COLO829 (cell line): Measurements from ENCODE around the gene COX20.

Experiments used
- DNase-seq: peaks from one replicate; pipeline ENCODE4 v3.0.0; 2012; ENCODE audit warnings: low spot score

COX20 gene

DNA sequence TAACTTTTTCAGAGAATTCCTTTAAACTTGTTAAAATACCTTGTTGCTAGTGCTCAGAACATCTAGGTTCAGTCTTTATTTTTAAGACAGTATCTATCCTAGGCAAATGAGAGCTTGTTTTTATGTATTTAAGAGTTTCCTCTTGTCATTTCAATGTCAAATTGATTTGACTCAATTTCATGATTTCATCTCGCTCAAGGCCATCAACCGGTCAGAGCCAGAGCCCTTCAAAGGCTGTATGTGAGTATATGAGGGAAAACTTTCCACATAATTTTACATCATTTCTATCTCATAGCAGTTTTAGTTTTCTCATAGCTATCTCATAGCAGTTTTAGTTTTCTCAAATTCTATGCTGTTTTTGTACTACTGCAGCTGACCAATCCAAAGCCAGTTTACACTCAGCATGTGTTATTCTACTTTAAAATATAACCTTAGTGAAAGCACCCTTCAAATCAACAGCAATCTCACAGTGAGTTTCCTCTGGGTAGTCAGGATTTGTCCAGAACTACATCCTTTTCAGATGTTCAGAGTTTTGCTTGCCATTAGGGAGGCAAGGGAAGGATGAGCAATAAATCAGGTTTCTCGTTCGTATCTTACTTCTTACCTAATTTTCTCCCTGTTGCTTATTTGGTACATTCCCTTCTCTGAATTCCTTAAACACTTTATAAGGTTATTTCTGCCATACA lies 16.2 kb downstream of the COX20 start:
- no peak for DNase-seq

DNA sequence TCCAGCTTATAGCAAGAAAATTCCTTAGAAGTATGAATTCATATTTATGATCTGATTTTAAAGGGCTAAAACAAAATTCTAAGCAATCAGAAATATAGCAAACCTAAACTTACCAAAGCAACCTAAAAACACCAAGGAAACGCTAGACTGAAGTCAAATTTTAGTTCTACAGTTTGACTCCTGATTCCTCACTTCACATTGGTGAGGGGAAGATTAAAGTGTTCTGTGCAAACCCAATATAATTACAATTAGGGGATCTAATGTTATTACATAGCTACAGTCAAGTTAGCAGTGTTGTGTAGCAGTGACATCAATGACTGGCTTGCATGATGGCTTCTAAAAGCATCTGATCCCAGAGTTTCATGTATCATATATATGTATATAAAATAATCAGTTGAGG lies 17.2 kb downstream of the COX20 start:
- DNase-seq, result no peak

DNA sequence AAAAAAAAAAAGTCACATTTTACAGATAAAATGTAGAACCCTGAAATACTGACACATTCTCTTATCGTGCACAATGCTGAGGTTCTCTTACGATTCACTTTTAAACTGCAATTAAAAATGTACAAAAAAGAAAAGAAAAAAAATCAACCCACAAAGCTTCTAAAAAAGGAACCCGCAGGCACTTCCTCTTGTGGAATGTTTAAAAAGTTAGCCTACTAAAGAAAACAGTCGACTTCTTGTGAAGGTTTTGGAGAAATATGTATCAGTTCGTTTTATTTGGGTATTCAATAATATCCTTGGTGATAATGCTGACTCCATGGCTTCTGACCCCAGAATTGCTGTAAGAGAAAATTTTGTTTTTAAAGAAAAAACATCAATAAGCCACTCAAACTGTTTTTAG lies 18.7 kb downstream of the COX20 start:
- no peak for DNase-seq

DNA sequence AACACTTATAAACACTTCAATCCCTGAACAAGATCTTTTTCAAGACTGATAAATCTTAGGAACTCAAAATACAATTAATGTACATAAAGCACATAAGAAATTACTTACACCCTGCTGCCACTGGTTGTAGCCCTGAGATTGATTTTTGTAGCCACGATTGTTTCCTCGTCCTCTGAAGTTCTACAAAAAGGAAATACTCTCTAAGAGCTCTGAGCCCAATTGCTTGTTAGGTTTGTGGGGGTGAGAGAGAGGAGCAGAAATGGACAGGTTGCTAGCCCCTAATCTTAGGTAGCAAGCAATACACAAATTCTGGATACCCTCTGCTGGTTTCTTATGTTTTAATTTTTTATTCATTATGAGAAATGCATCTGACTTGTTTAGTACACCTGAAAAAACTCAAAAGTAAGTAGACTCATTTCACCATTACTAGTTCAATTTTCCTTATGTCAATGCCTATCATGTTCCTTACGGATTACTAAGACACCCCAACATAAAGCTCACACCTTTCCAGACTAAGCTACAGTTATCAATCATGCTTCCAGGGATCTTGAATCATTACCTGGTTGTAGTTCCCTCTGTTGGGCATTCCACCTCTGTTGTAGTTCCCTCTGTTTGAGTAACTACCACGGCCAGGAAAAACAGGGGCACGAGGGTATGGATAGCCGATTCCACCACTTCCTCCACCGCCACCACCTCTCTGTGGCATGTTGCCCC lies 19.6 kb downstream of the COX20 start:
- DNase-seq, result no peak

DNA sequence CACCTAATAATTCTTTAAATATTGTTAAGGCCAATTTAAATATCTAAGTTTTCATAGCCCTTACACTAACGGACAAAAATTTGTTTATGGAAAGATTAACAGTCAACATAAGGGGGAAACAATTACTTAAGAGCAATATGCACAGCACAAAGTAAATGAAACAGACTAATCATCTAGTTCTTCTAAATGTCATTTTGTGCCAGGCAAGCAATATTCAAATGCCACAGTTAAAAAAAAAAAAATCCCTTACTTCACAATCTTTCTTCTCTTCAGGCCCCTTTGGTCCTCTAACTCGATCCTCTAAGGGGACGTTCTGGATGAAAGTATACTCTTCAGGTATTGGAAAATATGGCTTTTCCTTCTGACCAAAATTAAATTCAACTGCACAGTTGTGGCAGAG lies 22.3 kb downstream of the COX20 start:
- no peak for DNase-seq

DNA sequence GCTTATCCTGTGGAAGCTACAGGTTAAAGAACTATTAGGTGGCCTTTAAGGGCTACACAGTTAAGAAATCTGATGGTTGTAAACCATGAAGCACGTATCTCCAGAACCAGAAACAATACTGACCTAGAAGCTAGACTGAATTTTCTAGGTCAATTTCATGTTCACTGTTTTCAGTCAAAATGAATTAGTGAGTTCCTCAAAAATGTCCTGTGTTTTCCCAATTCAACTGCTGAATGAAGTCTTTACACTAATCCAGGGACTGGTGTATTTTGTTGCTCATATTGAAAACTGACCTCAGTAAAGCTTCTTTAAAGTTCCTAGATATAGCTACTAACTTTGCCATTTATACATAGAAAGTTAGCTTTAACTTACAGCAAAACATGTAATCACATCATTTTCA lies 22.9 kb downstream of the COX20 start:
- DNase-seq, result no peak

DNA sequence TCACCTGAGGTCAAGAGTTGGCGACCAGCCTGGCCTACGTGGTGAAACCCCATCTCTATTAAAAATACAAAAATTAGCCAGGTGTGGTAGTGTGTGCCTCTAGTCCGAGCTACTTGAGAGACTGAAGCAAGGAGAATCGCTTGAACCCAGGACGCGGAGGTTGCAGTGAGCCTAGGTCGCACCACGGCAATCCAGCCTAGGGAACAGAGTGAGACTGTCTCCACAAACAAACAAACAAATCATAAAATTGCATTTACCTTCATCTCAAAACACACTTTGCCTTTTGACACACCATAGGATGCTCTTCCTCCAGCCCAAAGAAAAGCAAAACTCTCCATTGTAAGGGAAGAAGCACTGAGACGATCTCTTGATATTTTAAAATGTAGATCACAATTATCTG lies 24.6 kb downstream of the COX20 start:
- no peak for DNase-seq

DNA sequence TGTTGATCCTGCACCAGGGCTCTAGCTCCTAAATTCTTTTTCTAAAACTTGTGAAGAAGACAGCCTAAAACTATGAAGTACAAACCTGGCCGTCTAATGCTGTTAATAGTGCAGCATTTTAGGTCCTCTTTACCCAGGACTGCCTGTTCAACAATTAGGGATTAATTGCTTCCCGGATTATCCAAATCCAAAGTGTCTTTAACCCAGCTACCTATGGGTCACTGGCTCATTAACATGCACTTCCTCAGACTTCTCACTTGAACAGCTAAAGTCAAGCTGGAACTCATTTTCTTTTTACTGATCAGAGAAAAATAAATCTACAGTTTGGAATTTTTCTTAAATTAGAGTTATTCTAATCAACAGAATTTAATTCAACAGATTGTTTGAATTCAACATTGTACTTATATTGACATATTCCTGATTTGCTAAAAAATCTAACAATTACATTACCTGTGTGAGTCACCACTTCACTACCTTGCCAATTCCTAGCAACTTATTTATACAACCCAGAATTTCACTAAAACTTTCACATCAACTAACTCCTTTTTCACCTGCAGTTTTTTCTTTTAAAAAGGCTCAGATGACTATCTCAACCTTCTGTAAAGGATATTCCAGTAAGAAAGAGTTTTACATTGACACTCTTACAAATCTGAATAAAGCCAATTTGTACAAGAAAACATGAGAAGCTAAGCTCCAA lies 25.6 kb downstream of the COX20 start:
- DNase-seq, result no peak

DNA sequence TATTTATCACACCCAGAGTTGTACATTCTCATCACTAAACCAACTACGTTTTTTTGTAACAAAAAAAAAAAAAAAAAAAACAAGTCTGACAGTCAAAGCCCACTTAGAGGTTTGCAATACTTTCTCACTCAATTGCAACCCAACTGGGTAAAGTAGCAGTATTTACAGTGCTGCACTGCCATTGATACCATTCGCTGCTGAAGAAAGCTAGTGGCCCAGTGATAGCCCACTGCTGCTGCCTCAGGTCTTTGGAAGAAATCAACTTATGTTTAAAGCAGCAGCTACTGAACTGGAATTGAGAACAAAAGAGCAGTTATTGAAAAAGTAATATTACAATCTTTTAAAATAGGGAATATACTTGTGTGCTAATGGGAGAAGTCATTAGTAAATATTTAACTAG lies 26.2 kb downstream of the COX20 start:
- DNase-seq, result no peak

DNA sequence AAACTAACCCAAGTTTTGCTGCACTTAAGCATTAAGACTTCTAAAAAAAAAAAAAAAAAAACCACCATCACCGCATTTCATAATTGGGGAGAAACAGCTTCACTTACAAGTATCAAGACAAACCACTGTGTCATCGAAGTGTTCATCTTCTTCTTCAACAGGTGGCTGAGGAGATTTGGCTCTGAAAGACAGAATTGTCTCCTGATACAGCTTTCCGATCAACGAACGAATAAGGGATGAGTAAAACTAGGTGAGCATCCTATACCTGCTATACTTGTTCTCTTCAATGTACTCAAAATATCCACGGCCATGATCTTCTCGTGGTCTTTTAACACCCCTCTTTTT lies 26.9 kb downstream of the COX20 start:
- no peak for DNase-seq

DNA sequence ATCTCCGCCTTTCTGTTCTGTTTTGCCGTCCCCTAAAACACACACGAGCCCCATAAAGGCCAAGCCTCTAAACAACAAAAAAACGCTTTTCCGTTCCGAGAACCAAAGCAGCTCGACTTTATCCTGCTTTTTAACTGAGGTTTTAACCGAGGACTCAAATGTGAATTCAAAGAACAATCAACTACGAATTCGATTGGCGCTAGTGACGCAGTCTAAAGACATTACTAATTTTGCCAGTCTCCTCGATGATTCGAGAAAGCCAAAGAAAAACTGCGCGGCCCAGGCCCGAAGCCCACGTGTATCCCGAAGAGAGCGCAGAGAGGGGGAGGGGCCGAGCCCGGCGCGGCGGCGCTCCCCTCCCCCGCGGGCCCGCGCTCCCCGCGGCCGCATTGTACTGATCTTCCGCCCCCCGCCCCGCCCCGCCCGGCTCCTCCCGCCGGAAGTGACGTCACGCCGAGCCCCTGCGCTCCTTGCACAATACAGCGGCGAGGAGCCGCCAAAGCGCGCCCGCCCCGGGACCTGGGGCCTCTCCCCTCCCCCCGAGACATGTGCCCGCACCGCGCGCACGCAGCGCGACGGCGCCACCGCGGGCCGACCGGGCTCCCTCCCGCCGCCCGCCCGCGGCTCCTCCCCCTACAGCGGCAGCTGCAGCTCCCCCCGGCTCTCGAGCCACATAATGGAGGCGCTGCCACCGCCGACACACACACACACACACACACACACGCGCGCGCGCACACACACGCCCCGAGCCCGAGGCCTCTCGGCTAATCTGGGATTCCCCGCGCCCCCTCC lies 27.4 kb downstream of the COX20 start:
- peak; percentile 85 for DNase-seq

DNA sequence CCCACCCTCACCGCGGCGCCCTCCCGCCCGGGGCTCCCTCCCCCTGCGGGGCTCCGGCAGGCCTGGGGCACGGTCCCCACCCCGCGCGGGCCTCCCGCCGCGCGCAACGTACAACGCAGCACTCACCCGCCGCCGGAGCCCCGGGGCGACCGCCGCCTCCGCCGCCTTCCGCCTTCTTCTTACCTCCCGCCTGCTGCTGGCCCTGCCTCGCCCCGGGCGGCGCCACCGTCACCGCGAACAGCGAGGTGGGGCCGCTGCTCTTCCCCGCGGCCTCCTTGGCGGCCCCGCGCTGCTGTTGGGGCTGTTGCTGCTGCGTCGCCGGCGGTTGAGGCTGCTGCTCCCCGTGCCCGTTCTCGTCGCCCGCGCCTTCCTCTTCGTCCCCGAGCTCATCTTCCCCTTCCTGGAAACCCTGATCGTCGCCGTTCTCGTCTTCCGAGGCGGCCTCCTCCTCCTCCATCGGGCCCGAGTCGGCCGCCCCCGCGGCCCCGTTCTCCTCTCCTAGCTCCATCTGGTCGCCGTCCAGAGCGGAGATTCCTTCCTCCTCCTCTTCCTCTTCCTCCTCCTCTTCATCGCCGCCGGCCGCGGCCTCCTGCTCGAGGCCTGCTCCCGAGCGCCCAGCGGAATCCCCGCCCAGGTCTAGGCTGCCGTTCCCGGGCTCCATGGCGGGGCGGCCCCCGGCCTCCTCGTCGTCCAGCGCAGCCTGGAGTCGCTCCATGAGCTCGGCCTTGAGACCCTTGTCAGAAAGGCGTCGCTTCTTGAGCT lies 28.2 kb downstream of the COX20 start:
- no peak for DNase-seq

DNA sequence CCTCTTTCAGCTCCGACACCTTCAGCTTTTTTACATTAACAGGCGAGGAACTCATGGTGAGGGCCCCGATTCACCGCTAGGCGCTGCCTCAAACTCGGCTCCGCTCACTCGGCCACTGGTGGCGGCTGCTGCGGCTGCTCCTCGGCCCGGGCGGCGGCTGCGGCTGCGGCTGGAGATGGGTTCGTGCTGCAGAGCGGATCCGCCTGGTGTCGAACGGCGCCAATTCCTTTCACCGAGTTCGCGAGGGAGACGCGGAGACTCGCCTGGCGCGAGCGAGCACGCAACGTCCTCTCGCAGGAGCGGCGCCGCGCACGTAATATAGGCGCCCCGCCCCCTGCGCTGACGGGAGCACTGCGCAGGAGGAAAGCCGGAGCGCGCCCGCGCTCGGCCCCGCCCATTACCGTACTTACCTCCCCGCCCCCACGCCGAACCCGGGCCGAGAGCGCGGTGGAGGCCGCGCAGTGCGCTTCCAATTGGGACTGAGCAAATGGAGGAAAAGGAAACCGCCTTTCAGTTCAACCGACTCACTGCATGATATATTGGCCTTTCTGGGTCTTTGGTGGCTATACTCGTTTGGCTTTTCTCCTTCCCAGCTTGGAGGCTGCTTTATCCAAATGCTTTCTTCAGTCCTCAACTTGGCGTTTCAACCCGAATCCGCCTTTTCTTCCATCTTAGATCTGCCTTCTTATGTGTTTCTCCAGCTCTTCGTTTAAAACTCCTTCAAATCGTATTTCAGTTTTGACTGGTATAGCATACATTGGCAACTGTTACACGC lies 29.0 kb downstream of the COX20 start, which contains the start of gene HNRNPU:
Gene HNRNPU, minus strand, starts transcription at position 291 of the 775 bp plus-strand sequence. Its CDS starts 236 bp downstream, at position 55.
- DNase-seq, result peak; percentile 89

DNA sequence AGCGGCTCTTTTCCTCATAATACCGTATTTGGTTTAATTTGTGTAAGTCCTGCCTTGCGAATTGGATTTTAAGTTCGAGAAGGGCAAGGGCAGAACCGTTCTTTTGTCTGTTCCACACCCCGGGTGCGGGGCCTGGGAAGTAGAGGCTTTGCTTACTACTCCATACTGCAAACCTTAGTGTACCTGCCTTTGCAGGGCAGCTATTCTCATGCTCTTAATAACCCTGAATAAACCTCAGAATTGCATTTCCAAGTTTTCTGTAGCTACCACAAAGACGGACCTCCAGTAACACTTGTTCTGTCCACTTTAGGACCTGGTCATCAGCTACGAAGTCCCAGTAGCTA lies 29.5 kb downstream of the COX20 start:
- DNase-seq, result no peak

DNA sequence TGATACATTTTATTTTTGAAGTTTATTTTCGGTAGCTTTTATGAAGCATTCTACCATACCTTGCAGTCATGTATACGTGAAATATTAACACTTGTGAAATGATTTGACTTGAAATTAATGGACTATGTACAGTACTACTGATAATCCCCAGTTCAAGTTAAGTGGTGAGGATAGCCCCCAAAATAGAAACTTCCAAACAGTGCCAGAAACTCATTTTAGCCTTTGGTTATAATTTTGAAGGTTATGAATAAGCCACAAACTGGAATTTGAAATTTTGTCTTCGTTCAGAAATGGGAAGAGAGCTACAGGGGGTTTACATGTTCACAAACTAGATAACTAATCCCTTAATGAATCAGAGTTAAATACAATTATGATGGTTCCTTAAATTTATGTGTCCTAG lies 30.4 kb downstream of the COX20 start:
- no peak for DNase-seq

DNA sequence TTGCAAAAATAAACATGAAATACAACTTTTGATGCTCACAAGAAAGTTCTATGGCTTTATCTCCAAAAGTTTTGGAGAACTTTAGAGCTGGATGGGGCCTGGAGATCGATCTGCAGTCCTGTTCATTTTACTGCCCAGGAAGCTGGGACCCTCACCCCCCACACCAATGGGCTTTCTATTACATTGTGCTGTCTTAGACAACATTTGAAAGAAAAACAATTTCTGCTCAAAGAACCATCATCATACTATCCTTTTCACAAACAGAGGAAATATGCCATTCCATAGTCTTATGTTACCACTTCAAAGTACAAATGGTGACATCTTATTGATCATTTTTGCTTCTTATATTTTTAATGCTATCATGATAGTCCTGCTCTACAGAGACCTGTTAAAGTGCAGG lies 30.9 kb downstream of the COX20 start:
- no peak for DNase-seq

DNA sequence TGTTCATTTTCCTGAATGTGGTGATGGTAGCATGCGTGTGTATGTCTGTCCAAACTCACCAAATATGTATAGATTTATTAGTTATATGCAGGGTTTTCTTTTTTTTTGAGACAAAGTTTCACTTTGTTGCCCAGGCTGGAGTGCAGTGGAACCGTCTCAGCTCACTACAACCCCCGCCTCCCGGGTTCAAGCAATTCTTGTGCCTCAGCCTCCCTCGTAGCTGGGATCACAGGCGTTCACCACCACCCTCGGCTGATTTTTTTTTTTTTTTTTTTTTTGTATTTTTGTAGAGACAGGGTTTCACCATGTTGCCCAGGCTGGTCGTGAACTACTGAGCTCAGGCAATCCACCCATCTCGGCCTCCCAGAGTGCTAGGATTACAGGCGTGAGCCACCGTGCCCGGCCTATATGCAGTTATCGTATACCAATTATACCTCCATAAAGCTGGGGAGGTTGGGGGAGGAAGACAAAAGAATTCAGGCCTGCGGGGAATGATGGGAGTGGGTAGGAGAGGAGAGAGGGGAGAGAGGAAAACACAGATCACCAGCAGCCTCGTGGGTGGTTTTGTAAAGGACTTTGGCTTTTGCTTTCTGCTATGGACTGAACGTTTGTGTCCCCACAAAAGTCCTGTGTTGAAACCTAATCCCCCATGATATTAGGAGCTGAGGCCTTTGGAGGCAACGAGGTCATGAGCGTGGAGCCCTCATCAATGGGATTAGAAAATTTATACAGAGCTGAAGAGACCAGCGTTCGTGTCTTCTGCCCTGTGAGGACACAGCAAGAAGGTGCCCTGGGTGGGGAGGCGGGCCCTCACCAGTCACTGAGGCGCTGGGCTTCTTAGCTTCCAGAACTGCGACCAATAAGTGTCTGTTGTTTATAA lies 33.3 kb downstream of the COX20 start:
- no peak for DNase-seq

DNA sequence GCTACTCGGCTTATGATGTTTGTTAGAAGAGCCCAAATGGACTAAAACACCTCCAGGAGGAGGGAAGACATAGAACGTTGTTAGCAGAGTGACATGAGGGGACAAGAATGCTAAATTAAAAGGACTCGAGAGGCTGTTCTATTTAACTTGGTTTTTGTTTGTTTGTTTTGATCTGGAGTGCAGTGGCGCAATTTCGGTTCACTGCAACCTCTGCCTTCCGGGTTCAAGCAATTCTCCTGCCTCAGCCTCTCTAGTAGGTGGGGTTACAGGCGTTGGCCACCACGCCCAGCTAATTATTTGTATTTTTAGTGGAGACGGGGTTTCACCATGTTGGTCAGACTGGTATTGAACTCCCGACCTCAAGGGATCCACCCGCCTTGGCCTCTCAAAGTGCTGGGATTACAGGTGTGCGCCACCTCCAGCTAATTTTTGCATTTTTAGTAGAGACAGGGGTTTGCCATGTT lies 33.9 kb downstream of the COX20 start:
- no peak for DNase-seq

DNA sequence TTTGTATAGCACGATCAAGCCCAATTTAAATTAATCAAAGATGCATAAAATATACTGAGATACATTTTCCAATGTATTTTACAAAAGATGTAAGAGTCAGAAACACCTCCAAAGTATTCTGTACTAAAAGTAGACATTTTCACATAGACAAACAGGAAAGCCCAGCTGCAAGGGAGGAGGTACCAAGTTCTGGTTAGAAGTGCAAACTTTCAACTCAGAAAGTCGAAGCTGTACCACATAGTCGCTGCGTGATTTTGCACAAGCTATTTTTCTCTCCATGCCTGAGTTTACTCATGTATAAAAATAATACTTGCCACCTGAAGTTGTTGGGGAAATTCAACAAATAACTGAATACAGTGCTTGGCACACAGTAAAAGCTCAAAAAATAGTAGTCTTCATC lies 34.5 kb downstream of the COX20 start:
- DNase-seq, result no peak

DNA sequence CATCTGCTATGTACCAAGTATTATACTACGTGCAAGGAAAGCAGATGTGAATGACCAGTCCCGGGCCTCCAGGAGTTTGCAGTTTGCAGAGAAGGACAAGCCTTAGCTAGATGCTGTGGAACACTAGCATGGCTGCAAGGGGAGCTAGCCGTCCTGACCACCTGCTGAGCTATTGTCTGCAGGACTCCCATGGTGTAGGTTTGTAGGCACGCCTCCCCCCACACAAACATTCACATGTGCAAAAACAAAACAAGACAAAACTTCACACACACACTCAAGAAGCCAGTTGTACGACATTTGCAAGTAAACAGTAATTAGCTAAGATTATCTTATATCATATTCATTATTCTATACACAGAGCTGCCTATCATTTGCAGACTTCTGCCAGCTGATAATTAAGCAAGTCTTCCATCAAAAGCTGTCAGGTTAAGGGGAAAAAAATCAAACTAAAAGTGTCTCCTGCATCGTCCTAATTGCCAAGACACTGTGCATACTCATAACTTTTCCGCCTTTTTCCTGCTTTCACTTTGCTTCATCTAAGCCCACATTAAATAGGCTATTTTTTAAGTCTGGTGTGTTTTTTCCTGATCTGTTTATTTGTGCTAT lies 39.6 kb downstream of the COX20 start:
- DNase-seq, result no peak
